Hematopoietic multipotent progenitor cell treated with erythropoietin and hydrocortisone succinate and interleukin-3 and kit ligand, for 8 days (in vitro differentiated cells): ENCODE results near the gene KYNU.
"Not testable (repeated sequence)": the region's sequence is repeated elsewhere in the genome, so short reads cannot be mapped to it uniquely, and the experiment has no call there.

Source experiments
- DNase-seq: peaks from one replicate; pipeline ENCODE4 v3.0.0-alpha.2; 2015

KYNU gene

DNA sequence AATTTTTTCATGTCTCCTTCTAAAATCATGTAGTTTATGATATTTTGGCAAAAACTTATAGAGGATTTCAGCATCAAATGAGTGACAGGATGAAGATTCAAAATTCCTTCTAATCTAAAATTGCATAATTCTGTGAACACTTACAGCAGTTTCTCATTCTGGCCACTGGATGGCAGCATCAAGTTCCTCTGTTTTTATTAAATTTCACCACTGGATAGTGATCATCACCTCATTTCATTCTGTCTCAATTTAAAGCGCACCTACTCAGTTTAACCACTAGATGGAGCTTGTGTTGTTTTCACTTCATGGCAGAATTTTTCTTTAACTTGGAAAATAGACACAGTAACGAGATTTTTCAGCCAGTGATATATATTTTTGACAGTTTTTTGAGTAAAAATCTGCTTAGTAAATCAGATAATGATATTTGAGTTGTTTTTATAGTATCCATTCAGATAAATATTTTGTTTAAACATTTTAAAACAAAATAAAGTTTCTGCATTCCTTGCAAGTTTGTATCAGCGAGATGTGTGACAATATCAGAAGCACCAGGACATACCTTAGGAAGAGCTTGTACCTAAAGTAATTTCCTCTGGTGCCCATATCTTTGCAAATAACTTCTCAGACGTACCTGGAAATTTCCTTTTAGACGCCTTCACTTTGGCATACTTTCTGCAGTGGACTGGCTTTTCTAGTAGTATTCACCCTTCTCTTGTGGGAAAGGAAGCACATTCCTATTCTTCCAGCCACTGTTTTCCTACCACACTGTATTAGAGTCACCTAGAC is 157.0 kb downstream of the KYNU start:
- DNase-seq: peak; percentile 92

- DNase-seq: no peak
These were observed 174.0 kb downstream of the KYNU start for GRCh38 chr2:143051465-143051864.

DNA sequence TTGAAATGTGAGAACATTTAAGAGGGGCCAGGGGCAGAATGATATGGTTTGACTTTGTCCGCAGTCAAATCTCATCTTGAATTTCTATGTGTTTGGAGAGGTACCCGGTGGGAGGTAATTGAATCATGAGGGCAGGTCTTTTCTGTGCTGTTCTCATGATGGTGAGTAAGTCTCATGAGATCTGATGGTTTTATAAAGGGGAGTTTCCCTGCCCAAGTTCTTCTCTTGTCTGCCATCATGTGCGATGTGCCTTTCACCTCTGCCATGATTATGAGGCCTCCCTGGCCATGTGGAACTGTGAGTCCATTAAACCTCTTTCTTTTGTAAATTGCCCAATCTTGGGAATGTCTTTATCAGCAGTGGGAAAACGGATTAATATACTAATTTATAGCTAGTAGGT is 176.0 kb downstream of the KYNU start:
- DNase-seq: not testable (repeated sequence)

DNA sequence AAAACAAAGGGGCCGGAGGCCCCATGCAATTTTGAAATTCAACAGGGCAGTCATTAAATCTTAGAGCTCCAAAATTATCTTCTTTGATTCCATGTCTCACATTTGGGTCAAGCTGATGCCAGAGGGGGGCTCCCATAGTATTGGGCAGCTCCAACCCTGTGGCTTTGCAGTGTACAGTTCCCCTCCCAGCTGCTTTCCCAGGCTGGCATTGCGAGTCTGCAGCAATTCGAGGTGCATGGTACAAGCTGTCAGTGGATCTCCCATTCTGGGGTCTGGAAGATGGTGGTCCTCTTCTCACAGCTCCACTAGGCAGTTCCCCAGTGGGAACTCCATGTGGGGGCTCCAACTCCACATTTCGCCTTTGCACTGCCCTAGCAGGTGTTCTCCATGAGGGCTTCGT is 179.1 kb downstream of the KYNU start:
- DNase-seq: no peak

- DNase-seq: no peak
These were observed 181.4 kb downstream of the KYNU start for GRCh38 chr2:143058851-143059250.

DNA sequence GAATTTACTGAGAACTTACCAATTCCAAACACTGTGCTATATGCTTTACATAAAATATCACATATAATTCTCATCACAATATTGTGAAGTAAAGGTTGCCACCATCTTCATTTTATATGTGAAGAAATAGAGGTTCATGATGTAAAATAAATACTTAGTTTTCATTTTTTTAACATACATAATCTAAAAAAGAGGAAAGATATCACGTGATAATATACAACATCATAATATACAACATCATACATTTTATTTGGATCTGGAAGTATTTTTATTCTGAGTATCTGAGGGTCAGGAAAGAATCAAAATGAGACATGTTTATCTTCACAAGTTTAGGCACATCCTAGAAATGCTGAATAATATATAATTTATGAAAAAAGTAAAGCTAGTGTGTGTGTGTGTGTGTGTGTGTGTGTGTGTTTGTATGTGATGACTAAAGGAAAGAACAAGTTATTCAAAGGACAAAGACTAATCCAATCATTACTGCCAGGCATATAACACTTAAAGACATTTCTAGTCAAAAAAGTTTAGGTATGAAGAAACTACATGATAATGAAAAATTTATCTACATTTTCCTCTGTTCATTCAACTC is 186.2 kb downstream of the KYNU start:
- no peak for DNase-seq

DNA sequence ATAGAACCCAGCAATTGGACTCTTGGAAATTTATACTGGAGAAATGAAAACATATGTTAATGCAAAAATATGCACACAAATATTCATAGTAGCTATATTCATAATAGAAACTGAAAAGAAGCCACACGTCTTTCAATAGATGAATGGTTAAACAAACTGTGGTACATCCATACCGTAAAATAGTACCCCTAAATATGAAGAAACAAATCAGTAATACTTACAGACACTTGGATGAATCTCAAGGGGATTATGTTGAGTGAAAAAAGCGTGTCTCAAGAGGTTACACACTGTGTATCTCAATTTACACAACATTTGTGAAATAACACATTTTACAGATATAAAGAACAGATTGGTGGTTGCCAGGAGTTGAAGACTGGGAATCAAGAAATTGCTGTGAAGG is 190.6 kb downstream of the KYNU start:
- no peak for DNase-seq

- no peak for DNase-seq
These were observed 191.0 kb downstream of the KYNU start for GRCh38 chr2:143068509-143068908.

- DNase-seq: no peak
These were observed 193.2 kb downstream of the KYNU start for GRCh38 chr2:143070704-143071103.

DNA sequence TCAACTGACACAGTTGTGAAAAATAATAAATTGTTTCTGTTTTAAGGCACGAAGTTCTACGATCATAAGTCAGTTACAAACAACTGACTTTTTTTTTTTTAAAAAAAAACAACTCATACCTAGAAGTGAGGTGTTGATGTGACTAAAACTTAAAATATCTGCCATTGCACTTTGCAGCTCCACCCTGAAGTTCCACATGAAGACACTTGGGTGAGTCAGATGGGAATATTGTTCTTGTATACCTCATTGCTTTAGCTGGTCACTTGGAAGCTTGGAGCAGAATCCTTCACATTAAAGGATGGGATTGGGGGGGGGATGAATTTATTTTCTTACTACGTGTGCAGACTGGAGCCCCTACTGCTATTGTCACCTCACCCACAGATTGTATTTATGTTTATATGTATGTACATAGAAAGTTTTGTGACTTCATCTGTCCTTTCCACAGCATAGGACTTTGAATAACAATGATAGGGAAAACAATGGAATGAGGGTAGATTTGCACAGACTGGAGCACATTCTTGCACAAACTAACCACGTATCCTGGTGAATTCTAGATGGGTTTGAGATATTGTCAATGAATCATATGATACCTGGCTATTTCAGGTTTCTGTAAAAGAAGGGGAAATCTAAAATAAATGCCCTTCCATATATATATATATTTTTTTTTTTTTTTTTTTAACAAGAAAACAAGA is 193.9 kb downstream of the KYNU start:
- DNase-seq: no peak

- not testable (repeated sequence) for DNase-seq
These were observed 197.4 kb downstream of the KYNU start for GRCh38 chr2:143074913-143075312.

GRCh38 chr2:143075711-143076110 is 198.2 kb downstream of the KYNU start:
- DNase-seq: no peak

DNA sequence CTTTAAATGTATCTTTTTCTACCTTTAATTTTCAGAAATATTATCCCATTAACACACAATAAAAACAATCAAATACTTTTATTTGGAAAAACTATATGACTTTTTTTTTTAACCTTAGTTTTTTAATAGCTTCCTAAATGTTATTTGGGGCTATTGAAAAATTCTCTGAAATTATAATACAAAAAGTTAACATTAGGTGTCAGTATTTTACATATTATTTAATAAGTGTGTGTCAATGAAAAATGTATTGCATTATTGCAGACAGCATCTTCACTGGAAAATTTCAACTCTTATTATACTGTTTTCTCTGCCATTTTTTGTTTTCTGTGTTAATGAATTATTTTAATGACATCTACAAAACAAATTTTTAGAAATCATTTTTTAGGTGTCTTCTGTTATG is 200.6 kb downstream of the KYNU start:
- peak; percentile 18 for DNase-seq

DNA sequence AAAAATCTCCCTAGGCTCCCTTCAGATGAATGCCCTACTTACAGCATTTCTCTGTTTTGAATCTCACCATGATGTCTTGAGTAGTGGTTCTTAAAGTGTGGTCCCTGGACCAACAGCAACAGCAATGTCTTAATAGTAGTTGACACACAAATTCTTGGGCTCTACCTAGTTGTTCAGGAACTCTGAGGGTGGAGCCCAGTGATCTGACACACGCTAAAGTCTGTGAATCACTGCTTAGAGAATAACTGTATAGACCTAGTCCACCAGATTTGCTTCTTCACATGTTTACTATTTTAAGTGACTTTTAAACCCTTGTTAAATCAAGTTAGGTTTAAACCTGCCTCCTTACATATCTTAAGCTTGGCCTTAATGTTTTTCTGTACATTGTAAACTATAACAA is 204.2 kb downstream of the KYNU start:
- no peak for DNase-seq

DNA sequence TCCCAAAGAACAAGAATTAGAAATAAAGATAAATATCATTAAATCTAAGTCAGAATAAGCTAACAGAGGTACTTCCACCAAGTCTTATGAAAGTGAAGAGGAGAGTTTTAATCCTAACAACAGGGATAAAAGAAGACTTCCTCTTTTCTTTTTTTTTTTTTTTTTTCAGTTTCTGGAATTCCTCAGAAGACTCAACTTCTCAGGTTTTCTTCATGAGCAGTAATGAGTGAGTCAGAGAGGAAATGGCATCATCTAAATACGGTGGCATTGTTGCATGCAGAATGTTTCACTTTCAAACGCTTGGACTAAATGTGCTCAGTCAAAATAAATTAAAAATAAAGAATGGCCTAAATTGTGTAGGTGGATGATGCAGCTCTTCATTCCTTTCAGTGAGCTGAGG is 206.2 kb downstream of the KYNU start:
- DNase-seq: no peak

GRCh38 chr2:143084462-143084861 is 207.0 kb downstream of the KYNU start:
- DNase-seq: no peak

GRCh38 chr2:143085125-143085784 is 207.8 kb downstream of the KYNU start:
- DNase-seq: no peak

- DNase-seq: no peak
These were observed 209.6 kb downstream of the KYNU start for GRCh38 chr2:143087033-143087432.

DNA sequence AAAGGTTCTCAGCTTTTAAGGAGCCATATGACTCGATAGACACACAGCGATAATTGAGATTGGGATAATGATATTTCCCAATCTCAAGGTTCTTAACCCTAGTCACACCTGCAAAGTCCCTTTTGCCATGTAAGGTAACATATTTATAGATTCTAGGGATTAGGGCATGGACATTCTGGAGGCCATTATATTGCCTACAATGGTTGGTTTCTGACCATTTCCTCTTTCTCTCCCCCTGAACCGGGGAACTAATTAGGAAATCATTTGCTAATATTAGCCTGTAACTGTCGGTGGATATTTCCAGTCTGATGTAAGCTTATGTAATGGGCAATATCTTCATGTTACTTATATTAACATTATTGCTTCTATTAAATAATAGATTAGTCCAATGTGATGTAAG is 210.9 kb downstream of the KYNU start:
- DNase-seq: no peak

GRCh38 chr2:143089520-143089919 is 212.1 kb downstream of the KYNU start:
- DNase-seq: not testable (repeated sequence)
